DOHH2 (cell line): ENCODE measurements around the gene PPFIA1.

Experiments used
- EZH2phosphoT487 ChIP-seq: fragments of 200-600 bp; sonication (generic); IDR thresholded peaks from 2 replicates; pipeline ENCODE4 v1.6.1; 2017; ENCODE audit warnings: borderline replicate concordance, mild to moderate bottlenecking, antibody characterized with exemption, low read length, moderate library complexity, mixed read lengths
- TF ChIP-seq, protein P1 (sequence below): fragments of 200-600 bp; sonication (generic); IDR thresholded peaks from one replicate; pipeline ENCODE4 v1.5.1; 2014; ENCODE audit warnings: antibody characterized with exemption, mild to moderate bottlenecking, low read depth, low read length; ENCODE audit not compliant: poor library complexity, severe bottlenecking

DNA sequence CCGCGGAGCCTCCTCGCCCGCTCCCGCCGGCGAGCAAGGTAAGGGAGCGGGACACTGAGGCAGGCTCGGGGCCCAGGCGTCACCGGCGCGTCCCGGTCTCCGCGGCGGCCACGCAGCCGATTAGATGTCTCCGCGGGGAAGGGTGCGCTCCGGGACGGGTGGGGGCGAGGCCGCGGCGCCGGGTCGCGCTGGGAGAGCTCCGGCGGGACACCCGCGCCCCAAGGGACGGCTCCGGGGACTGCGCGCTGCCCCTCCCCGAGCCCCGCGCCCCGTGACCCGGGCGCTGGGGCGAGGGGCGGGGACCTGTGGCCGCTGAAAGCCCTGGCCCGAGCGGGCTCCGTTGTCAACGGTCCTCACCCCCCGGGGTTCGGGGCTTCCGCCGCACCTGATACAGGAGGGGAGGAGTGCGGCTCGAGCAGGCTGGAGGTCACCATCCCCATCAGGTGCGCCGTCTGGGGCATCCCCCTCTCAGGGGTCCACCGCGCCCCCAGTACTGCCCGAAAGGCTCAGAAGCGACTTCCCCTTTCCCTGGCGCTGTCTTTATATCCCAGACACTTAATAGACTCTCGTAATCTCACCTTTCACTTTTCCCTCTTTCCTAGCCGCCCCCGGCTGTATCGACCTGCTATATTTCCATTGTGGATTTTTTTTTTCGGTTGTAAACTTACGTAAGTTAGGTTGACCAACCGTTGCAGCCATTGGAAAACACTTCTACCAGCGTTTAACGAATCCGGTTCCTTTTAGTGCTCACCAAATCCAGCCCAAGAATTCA is 573 bp downstream of the PPFIA1 start:
- TF ChIP-seq, protein P1, sequence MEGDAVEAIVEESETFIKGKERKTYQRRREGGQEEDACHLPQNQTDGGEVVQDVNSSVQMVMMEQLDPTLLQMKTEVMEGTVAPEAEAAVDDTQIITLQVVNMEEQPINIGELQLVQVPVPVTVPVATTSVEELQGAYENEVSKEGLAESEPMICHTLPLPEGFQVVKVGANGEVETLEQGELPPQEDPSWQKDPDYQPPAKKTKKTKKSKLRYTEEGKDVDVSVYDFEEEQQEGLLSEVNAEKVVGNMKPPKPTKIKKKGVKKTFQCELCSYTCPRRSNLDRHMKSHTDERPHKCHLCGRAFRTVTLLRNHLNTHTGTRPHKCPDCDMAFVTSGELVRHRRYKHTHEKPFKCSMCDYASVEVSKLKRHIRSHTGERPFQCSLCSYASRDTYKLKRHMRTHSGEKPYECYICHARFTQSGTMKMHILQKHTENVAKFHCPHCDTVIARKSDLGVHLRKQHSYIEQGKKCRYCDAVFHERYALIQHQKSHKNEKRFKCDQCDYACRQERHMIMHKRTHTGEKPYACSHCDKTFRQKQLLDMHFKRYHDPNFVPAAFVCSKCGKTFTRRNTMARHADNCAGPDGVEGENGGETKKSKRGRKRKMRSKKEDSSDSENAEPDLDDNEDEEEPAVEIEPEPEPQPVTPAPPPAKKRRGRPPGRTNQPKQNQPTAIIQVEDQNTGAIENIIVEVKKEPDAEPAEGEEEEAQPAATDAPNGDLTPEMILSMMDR = no peak
- no peak for TF ChIP-seq EZH2phosphoT487
